Astrocyte (in vitro differentiated cells and primary cell): ENCODE results near the gene PCYOX1L.

Experiments
- CTCF ChIP-seq: IDR thresholded peaks from 2 replicates; pipeline ENCODE4 v1.5.1; 2011; ENCODE audit warnings: low read depth, mild to moderate bottlenecking, inconsistent platforms, low read length, moderate library complexity; ENCODE audit not compliant: insufficient read depth
- EZH2 ChIP-seq: IDR thresholded peaks from 2 replicates; pipeline ENCODE4 v1.6.1; 2012; ENCODE audit warnings: mild to moderate bottlenecking, low read length, inconsistent platforms; ENCODE audit not compliant: insufficient read depth

- TF ChIP-seq CTCF: no peak
- TF ChIP-seq EZH2: no peak
Measured at GRCh38 chr5:149401051-149401450, 43.2 kb downstream of the PCYOX1L start.
